SK-N-MC (cell line): ENCODE measurements around the gene MARF1.
"Not testable (repeated sequence)": the region's sequence is repeated elsewhere in the genome, so short reads cannot be mapped to it uniquely, and the experiment has no call there.

Experiments used
- DNase-seq: peaks from one replicate; pipeline ENCODE4 v3.0.0-alpha.2; 2011; ENCODE audit warnings: low read depth, low spot score
- H3K27ac ChIP-seq: fragments of 200-600 bp; sonication (generic); 2 replicates; pipeline ENCODE4 v1.5.1; 2016; ENCODE audit warnings: mixed run types
- H3K36me3 ChIP-seq: fragments of 200-600 bp; sonication (generic); 2 replicates; pipeline ENCODE4 v1.6.1; 2017; ENCODE audit warnings: antibody characterized with exemption, low read length, mixed read lengths; ENCODE audit not compliant: insufficient read depth
- H3K4me3 ChIP-seq: fragments of 200-600 bp; sonication (generic); 2 replicates; pipeline ENCODE4 v1.5.1; 2016
- H3K9ac ChIP-seq: fragments of 200-600 bp; sonication (generic); 2 replicates; pipeline ENCODE4 v1.8.0; 2017; ENCODE audit warnings: mixed run types, mixed read lengths; ENCODE audit not compliant: insufficient read length
- H3K9me3 ChIP-seq: fragments of 200-600 bp; sonication (generic); 2 replicates; pipeline ENCODE4 v1.6.1; 2017; ENCODE audit warnings: low read depth, mild to moderate bottlenecking, antibody characterized with exemption, low read length, moderate library complexity, mixed read lengths
- EZH2 ChIP-seq: fragments of 200-600 bp; sonication (generic); IDR thresholded peaks from one replicate; pipeline ENCODE4 v1.6.1; 2017; ENCODE audit warnings: antibody characterized with exemption
- FOXP2 ChIP-seq: optimal IDR thresholded peaks from 2 replicates; pipeline ENCODE3; 2011; ENCODE audit warnings: mild to moderate bottlenecking, moderate library complexity; ENCODE audit not compliant: insufficient read depth; ENCODE audit errors: extremely low read length, control extremely low read depth
- POLR2AphosphoS5 ChIP-seq: IDR thresholded peaks from 2 replicates; pipeline ENCODE4 v1.6.1; 2012; ENCODE audit warnings: mild to moderate bottlenecking, low read depth, low read length, borderline replicate concordance

MARF1 gene

GRCh38 chr16:15676506-15676905, 33.6 kb upstream of the MARF1 start:
- Histone ChIP-seq H3K4me3 (no peak overlapping the region), H3K9me3 (no peaks in the 10 kb centered on the region), H3K36me3 (peaks cover 10% of the 10 kb centered on the region), H3K9ac (no peak overlapping the region), H3K27ac (no peak overlapping the region)
- no peak for DNase-seq
- no peak for TF ChIP-seq EZH2
- no peak for TF ChIP-seq FOXP2
- TF ChIP-seq POLR2AphosphoS5 = no peak

- Histone ChIP-seq H3K36me3 (peaks cover 6% of the 10 kb centered on the region), H3K9ac (no peak overlapping the region), H3K9me3 (no peaks in the 10 kb centered on the region), H3K4me3 (no peak overlapping the region), H3K27ac (no peak overlapping the region)
- no peak for DNase-seq
- TF ChIP-seq EZH2 (no peak), FOXP2 (no peak), POLR2AphosphoS5 (no peak)
These were observed 31.6 kb upstream of the MARF1 start for GRCh38 chr16:15674571-15674970.

DNA sequence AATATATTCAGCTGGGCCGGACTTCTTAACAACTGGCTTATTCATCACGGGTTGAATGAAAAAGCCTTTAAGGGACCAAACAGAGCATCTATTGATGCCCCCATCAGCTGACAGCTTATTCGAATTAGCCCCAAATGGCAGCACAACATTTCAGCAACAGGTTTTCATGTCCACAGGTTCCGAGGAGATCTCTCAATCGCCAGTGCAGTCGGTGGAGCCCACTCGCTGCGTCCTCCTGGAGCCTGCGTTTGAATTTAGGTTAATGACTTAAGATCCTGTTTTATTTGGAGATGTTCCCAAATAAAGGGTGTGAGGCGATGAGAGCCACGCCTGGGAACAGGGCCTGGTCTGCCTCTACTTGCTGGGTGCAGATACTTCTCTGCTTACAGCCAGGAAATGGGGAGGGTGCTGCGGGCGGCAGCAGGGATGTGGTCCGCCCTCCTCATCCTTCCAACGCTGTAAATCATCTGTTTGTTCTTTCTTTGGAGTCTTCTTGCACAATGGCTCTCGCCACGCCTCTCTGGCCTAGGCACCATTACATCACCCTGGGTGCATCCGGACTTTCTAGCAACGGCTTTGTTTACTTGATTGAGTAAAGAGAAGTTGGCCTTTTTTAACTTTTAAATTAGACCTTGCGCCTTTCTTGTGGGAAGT, 29.7 kb upstream of the MARF1 start:
- Histone ChIP-seq H3K9me3 (no peaks in the 10 kb centered on the region), H3K36me3 (peaks cover 4% of the 10 kb centered on the region; the same call in 1 of the 2 replicates), H3K27ac (no peak overlapping the region), H3K9ac (no peak overlapping the region), H3K4me3 (no peak overlapping the region)
- no peak for DNase-seq
- no peak for TF ChIP-seq EZH2
- no peak for TF ChIP-seq POLR2AphosphoS5
- no peak for TF ChIP-seq FOXP2

GRCh38 chr16:15672127-15672513, 29.2 kb upstream of the MARF1 start:
- not testable (repeated sequence) for DNase-seq, H3K4me3 ChIP-seq, H3K9me3 ChIP-seq, H3K27ac ChIP-seq, H3K9ac ChIP-seq, H3K36me3 ChIP-seq

GRCh38 chr16:15671530-15672117, 28.7 kb upstream of the MARF1 start:
- TF ChIP-seq EZH2 (no peak), POLR2AphosphoS5 (no peak), FOXP2 (no peak)
- H3K9me3 ChIP-seq = no peaks in the 10 kb centered on the region
- no peak overlapping the region for H3K9ac ChIP-seq
- H3K27ac ChIP-seq = no peak overlapping the region
- DNase-seq = no peak
- H3K36me3 ChIP-seq = peaks cover 7% of the 10 kb centered on the region; the same call in 1 of the 2 replicates
- H3K4me3 ChIP-seq = no peak overlapping the region

DNA sequence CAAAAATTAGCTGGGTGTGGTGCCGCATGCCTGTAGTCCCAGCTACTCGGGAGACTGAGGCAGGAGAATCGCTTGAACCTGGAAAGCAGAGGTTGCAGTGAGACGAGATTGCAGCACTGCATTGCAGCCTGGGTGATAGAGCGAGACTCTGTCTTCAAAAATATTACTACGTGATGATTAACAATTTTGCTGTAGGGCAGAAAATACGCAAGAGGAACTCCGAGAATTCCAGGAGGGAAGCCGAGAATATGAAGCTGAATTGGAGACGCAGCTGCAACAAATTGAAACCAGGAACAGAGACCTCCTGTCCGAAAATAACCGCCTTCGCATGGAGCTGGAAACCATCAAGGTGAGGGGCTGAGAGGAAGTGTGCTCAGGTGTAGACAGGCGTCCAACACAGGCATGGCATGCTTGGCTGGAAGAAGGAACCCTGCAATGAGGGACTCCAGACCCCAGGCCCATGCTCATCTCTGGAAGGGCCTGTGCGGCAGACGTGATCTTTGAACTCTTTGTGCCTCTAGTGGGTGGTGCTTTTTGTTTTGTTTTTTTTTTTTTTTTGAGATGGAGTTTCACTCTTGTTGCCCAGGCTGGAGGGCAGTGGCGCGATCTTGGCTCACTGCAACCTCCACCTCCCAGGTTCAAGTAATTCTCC, 24.3 kb upstream of the MARF1 start:
- Histone ChIP-seq H3K4me3 (no peak overlapping the region), H3K36me3 (peaks cover 21% of the 10 kb centered on the region), H3K27ac (no peak overlapping the region), H3K9me3 (no peaks in the 10 kb centered on the region), H3K9ac (no peak overlapping the region)
- TF ChIP-seq FOXP2 = no peak
- TF ChIP-seq POLR2AphosphoS5 = no peak
- no peak for TF ChIP-seq EZH2
- no peak for DNase-seq

DNA sequence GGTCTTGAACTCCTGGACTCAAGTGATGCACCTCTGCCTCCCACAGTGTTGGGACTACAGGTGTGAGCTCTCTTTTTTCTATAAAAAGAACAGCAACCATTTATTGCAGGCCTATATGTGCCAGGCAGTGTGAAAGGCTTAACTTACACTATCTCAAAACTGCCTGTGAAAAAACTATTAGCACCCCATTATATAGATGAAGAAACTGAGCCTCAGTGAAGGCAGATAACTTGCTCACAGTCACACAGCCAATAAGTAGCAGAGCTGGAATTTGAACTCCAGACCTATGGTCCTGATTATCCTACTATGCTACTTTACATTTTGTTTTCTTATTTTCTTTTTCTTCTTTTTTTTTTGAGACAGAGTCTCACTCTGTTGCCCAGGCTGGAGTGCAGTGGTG, 22.2 kb upstream of the MARF1 start:
- TF ChIP-seq FOXP2 (no peak), EZH2 (no peak), POLR2AphosphoS5 (no peak)
- H3K9me3 ChIP-seq = no peaks in the 10 kb centered on the region
- no peak for DNase-seq
- no peak overlapping the region for H3K4me3 ChIP-seq
- H3K9ac ChIP-seq = no peak overlapping the region
- H3K27ac ChIP-seq = no peak overlapping the region
- H3K36me3 ChIP-seq = peaks cover 21% of the 10 kb centered on the region

DNA sequence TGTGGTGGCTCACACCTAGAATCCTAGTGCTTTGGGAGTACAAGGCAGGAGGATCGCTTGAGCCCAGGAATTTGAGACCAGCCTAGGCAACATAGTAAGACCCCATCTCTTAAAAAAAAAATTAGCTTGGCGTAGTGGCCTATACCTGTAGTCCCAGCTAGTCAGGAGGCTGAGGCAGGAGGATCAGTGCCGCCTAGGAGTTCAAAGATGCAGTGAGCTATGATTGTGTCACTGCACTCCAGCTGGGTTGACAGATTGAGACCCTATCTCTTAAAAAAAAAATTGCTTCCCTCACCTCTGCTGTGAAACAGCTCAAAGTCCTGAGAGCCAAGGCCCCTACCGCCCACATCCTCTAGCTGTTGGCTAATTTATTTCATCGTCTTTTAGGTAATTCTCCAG, 17.2 kb upstream of the MARF1 start:
- Histone ChIP-seq H3K9ac (no peak overlapping the region), H3K4me3 (no peak overlapping the region), H3K27ac (no peak overlapping the region), H3K36me3 (peaks cover 6% of the 10 kb centered on the region), H3K9me3 (no peaks in the 10 kb centered on the region)
- no peak for TF ChIP-seq FOXP2
- no peak for TF ChIP-seq EZH2
- no peak for TF ChIP-seq POLR2AphosphoS5
- DNase-seq = no peak
